NT2/D1 (cell line): ENCODE results near the gene BAK1.
"Not testable (repeated sequence)": the region's sequence is repeated elsewhere in the genome, so short reads cannot be mapped to it uniquely, and the experiment has no call there.

Experiments used
- DNase-seq: peaks from one replicate; pipeline ENCODE4 v3.0.0-alpha.2; 2011; ENCODE audit warnings: low read depth, low spot score
- H3K27me3 ChIP-seq: 2 replicates; pipeline ENCODE4 v1.6.0; 2011; ENCODE audit warnings: mild to moderate bottlenecking; ENCODE audit not compliant: insufficient read length, insufficient read depth
- H3K36me3 ChIP-seq: 2 replicates; pipeline ENCODE4 v1.6.1; 2011; ENCODE audit warnings: mild to moderate bottlenecking, low read length, mixed read lengths; ENCODE audit not compliant: insufficient read depth, insufficient read length
- H3K4me1 ChIP-seq: 2 replicates; pipeline ENCODE4 v1.5.1; 2011; ENCODE audit not compliant: insufficient read depth, insufficient read length
- H3K4me3 ChIP-seq: 2 replicates; pipeline ENCODE4 v1.5.1; 2011; ENCODE audit warnings: low read depth; ENCODE audit not compliant: insufficient read length
- H3K9ac ChIP-seq: 2 replicates; pipeline ENCODE4 v1.6.0; 2011; ENCODE audit warnings: low read depth; ENCODE audit not compliant: insufficient read length
- H3K9me3 ChIP-seq: 2 replicates; pipeline ENCODE4 v1.5.1; 2011; ENCODE audit warnings: mild to moderate bottlenecking, low read length; ENCODE audit not compliant: insufficient read depth
- SUZ12 ChIP-seq: IDR thresholded peaks from 2 replicates; pipeline ENCODE4 v1.6.1; 2011; ENCODE audit not compliant: insufficient read length, insufficient read depth; ENCODE audit errors: extremely low read depth
- YY1 ChIP-seq: IDR thresholded peaks from 2 replicates; pipeline ENCODE4 v1.6.1; 2011; ENCODE audit not compliant: insufficient read length, insufficient read depth
- ZNF274 ChIP-seq: IDR thresholded peaks from 2 replicates; pipeline ENCODE4 v1.6.1; 2011; ENCODE audit warnings: mild to moderate bottlenecking, low read depth, low read length

BAK1 gene

GRCh38 chr6:33566182-33567084, 13.6 kb downstream of the BAK1 start:
- Histone ChIP-seq H3K9me3 (no peaks in the 10 kb centered on the region), H3K4me3 (no peak overlapping the region), H3K9ac (no peak overlapping the region), H3K4me1 (peaks cover 3% of the 10 kb centered on the region), H3K27me3 (no peaks in the 10 kb centered on the region), H3K36me3 (no peaks in the 10 kb centered on the region)
- no peak for DNase-seq
- TF ChIP-seq YY1 (no peak), SUZ12 (no peak), ZNF274 (no peak)

- H3K4me3 ChIP-seq: no peak overlapping the region
- DNase-seq: no peak
- H3K4me1 ChIP-seq: no peaks in the 10 kb centered on the region
- H3K9ac ChIP-seq: no peak overlapping the region
- H3K9me3 ChIP-seq: peaks cover 5% of the 10 kb centered on the region; the same call in 1 of the 2 replicates
- no peaks in the 10 kb centered on the region for H3K27me3 ChIP-seq
- TF ChIP-seq ZNF274: no peak
- TF ChIP-seq YY1: no peak
- TF ChIP-seq SUZ12: no peak
- no peaks in the 10 kb centered on the region for H3K36me3 ChIP-seq
Observed at GRCh38 chr6:33558801-33559200, 21.3 kb downstream of the BAK1 start.

GRCh38 chr6:33557376-33557775, 22.7 kb downstream of the BAK1 start:
- no peak for TF ChIP-seq SUZ12
- TF ChIP-seq ZNF274: no peak
- no peak for TF ChIP-seq YY1
- Histone ChIP-seq H3K9ac (no peak overlapping the region), H3K27me3 (no peaks in the 10 kb centered on the region), H3K4me3 (no peak overlapping the region), H3K9me3 (peaks cover 5% of the 10 kb centered on the region; the same call in 1 of the 2 replicates), H3K4me1 (no peaks in the 10 kb centered on the region), H3K36me3 (no peaks in the 10 kb centered on the region)
- no peak for DNase-seq

GRCh38 chr6:33552883-33553282, 27.2 kb downstream of the BAK1 start:
- DNase-seq, H3K36me3 ChIP-seq, H3K4me1 ChIP-seq, H3K9ac ChIP-seq, H3K9me3 ChIP-seq, H3K27me3 ChIP-seq, H3K4me3 ChIP-seq: not testable (repeated sequence)

- no peak for DNase-seq
- TF ChIP-seq YY1 (no peak), ZNF274 (no peak), SUZ12 (no peak)
- no peaks in the 10 kb centered on the region for H3K9me3 ChIP-seq
- H3K9ac ChIP-seq: no peak overlapping the region
- H3K4me1 ChIP-seq: no peaks in the 10 kb centered on the region
- no peaks in the 10 kb centered on the region for H3K27me3 ChIP-seq
- no peaks in the 10 kb centered on the region for H3K36me3 ChIP-seq
- no peak overlapping the region for H3K4me3 ChIP-seq
Observed at GRCh38 chr6:33552252-33552651, 27.8 kb downstream of the BAK1 start.

- H3K9ac ChIP-seq: no peak overlapping the region
- no peak overlapping the region for H3K4me3 ChIP-seq
- no peak for TF ChIP-seq YY1
- TF ChIP-seq ZNF274: no peak
- no peak for TF ChIP-seq SUZ12
- no peaks in the 10 kb centered on the region for H3K4me1 ChIP-seq
- no peaks in the 10 kb centered on the region for H3K27me3 ChIP-seq
- no peaks in the 10 kb centered on the region for H3K36me3 ChIP-seq
- no peak for DNase-seq
- H3K9me3 ChIP-seq: no peaks in the 10 kb centered on the region
Observed at GRCh38 chr6:33551538-33551937, 28.5 kb downstream of the BAK1 start.

- Histone ChIP-seq H3K4me3 (no peak overlapping the region), H3K9ac (no peak overlapping the region), H3K4me1 (no peaks in the 10 kb centered on the region), H3K27me3 (no peaks in the 10 kb centered on the region), H3K36me3 (no peaks in the 10 kb centered on the region), H3K9me3 (no peaks in the 10 kb centered on the region)
- TF ChIP-seq ZNF274: no peak
- no peak for TF ChIP-seq YY1
- TF ChIP-seq SUZ12: no peak
- DNase-seq: no peak
Observed at GRCh38 chr6:33549896-33550295, 30.2 kb downstream of the BAK1 start.
